HUES6 (cell line): ENCODE measurements around the gene BARD1.
A peak's percentile ranks its signal among the peaks of the same experiment; 100 is the strongest.

Experiments used
- H3K27ac ChIP-seq: 2 replicates; pipeline ENCODE4 v1.7.0; 2013; ENCODE audit warnings: low read depth, mild to moderate bottlenecking, low read length, inconsistent platforms
- H3K27me3 ChIP-seq: 2 replicates; pipeline ENCODE4 v1.6.1; 2013; ENCODE audit warnings: low read length; ENCODE audit not compliant: control insufficient read depth, insufficient read depth
- H3K36me3 ChIP-seq: 2 replicates; pipeline ENCODE4 v1.6.1; 2013; ENCODE audit warnings: low read length; ENCODE audit not compliant: control insufficient read depth, insufficient read depth
- H3K4me1 ChIP-seq: 2 replicates; pipeline ENCODE4 v1.6.1; 2013; ENCODE audit warnings: low read length; ENCODE audit not compliant: control insufficient read depth, insufficient read depth
- H3K4me3 ChIP-seq: 2 replicates; pipeline ENCODE4 v1.5.1; 2013; ENCODE audit warnings: low read depth, low read length
- H3K9ac ChIP-seq: one replicate; pipeline ENCODE4 v1.6.1; 2013; ENCODE audit warnings: mild to moderate bottlenecking, low read length
- H3K9me3 ChIP-seq: 2 replicates; pipeline ENCODE4 v1.6.1; 2013; ENCODE audit warnings: low read depth, low read length; ENCODE audit not compliant: control insufficient read depth, insufficient read depth

Gene BARD1

DNA sequence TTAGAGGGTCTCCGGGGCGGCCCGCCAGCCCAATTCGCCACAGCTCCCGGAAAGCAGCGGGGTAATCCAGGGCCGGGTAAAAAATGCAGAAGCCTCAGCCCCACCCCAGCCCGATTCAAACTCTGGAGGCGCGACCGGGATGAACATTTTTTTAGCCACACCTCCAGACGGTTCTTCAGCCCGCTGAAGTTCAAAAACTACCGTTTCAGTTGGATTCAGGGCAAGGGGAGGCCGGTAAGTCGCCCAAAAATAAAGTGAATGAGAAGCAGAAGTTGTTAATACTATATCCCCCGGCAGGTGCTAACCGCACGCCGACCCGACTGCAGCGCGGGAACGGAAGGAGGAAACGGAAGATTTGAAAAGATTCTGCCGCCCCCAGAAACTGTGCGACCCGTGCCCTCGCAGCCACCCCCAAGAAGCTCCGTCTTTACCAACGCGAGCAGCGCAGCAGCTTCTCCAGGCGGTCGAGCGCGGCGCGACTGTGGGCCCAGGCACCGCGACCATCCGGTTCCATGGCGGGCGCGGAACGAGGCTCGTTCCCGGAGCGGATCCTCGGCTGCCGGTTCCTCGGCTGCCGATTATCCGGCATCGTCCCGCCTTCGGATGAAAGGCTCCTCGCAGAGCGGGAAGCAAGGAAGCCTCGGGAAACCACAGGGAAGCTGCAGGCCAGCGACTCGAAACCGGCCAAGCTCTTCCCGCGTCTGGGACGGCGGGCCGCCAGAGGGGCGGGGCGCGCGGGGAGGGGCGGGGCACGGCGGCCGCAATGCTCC is at the start of gene BARD1:
BARD1 (minus strand) TSS at position 703 of the 770 bp plus-strand sequence; CDS start at position 589, 114 bp downstream.
- H3K9me3 ChIP-seq, result no peaks in the 10 kb centered on the region
- H3K9ac ChIP-seq, result peak within 1 kb of the TSS; percentile 97
- peak within 1 kb of the TSS; percentile 83 for H3K4me3 ChIP-seq
- peak within 1 kb of the TSS; percentile 84; the same call in 1 of the 2 replicates for H3K27ac ChIP-seq
- peaks cover 30% of the 10 kb centered on the region for H3K4me1 ChIP-seq
- H3K36me3 ChIP-seq, result peaks cover 8% of the 10 kb centered on the region; the same call in 1 of the 2 replicates
- peaks cover 8% of the 10 kb centered on the region; the same call in 1 of the 2 replicates for H3K27me3 ChIP-seq

DNA sequence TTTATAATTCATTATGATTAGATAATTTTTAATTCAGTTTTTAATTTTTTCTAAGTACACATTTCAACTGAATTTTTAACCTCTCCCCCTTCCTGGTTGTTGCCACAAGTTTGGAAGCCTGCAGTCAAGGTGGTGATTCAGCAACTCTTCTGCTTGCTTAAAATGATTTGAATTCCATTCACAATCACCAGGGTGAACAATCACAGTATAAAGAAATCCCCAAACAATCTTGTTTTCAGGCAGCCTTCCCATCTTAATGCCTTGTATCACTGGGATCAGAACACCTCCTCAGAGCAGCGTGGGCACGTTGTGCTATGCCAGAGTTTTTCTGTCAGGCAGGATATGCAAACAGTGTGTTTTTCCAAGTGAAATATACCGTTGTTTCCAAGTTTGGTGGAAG is 46.7 kb upstream of the BARD1 start:
- H3K27me3 ChIP-seq, result no peaks in the 10 kb centered on the region
- H3K9ac ChIP-seq, result no peak overlapping the region
- no peak overlapping the region for H3K27ac ChIP-seq
- no peaks in the 10 kb centered on the region for H3K36me3 ChIP-seq
- H3K4me1 ChIP-seq, result no peaks in the 10 kb centered on the region; the same call in 1 of the 2 replicates
- H3K9me3 ChIP-seq, result no peaks in the 10 kb centered on the region
- no peak overlapping the region for H3K4me3 ChIP-seq

DNA sequence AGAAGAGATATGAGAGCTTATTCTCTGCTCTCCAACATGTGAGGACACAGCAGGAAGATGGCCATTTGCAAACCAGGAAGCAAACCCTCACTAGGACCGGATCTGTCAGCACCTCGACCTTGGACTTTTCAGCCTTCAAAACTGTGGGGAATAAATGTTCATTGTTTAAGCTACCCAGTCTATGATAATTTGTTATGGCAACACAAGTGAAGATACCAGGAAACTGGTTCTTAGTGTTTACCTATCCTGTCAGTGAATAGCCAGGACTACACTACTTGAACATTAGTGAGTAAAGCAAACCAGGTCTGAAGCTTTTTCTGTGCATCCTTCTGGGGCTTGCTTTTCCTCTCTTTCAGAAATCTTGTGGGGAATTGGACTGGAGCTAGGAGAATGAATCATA is 44.4 kb upstream of the BARD1 start:
- Histone ChIP-seq H3K27ac (no peak overlapping the region), H3K4me3 (no peak overlapping the region), H3K9me3 (no peaks in the 10 kb centered on the region), H3K27me3 (no peaks in the 10 kb centered on the region), H3K9ac (no peak overlapping the region), H3K4me1 (no peaks in the 10 kb centered on the region; the same call in 1 of the 2 replicates), H3K36me3 (no peaks in the 10 kb centered on the region)

DNA sequence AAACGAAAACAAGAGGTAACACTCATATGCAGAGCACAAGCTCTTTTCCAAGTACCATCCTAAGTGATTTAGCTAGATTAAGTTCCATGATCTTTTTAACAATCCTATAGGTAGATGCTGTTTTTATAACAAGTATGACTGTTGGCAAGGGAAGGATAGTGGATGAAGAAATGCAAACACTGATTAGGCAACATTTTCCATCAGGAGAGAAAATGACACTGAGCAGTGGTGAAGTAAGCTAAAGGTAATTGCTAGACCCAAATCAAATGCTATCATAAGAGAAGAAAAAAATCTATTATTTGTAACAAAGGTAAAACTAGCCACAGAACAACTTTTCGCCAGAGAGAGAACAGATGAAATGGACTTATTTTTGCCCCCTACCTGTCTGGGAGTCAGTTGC is 34.3 kb upstream of the BARD1 start:
- Histone ChIP-seq H3K27ac (no peak overlapping the region), H3K4me3 (no peak overlapping the region), H3K9ac (no peak overlapping the region), H3K27me3 (no peaks in the 10 kb centered on the region), H3K9me3 (peaks cover 15% of the 10 kb centered on the region; the same call in 1 of the 2 replicates), H3K36me3 (no peaks in the 10 kb centered on the region), H3K4me1 (no peaks in the 10 kb centered on the region)

DNA sequence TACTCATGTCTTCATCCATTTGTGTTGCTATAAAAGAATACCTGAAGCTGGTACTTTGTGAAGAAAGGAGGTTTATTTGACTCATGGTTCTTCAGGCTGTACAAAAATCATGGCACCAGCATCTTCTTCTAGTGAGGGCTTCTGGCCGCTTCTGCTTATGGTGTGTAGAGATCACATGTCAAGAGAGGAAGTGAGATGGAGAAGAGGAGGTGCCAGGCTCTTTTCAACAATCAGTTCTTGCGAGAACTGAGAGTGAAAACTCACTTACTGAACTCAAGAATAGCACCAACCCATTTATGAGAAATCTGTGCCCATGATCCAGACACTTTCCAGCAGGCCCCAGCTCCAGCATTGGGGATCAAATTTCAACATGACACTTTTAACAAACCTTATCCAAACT is 30.0 kb upstream of the BARD1 start:
- H3K36me3 ChIP-seq, result no peaks in the 10 kb centered on the region
- peaks cover 11% of the 10 kb centered on the region; the same call in 1 of the 2 replicates for H3K4me1 ChIP-seq
- H3K27me3 ChIP-seq, result no peaks in the 10 kb centered on the region
- H3K27ac ChIP-seq, result no peak overlapping the region
- no peak overlapping the region for H3K4me3 ChIP-seq
- no peak overlapping the region for H3K9ac ChIP-seq
- H3K9me3 ChIP-seq, result peaks cover 17% of the 10 kb centered on the region; the same call in 1 of the 2 replicates

DNA sequence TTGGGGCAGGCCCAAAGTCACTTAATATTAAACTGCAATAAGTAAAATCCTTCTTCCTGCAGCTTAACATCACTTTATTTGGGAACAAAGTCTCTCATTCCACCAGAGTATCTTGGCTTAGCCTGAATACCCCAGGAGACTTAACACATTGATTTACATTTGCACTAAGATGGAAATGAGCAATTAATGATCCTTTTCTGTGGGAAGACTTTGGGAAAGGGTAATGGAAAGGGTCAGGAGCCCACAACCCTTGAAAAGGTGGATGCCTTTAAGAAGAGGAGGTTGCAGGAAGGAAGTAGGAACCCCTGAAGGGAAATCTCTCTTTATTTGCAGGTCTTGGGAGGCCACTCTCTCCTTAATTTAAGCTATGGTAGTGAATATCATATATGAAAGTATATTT is 28.0 kb upstream of the BARD1 start:
- Histone ChIP-seq H3K9ac (no peak overlapping the region), H3K4me1 (peaks cover 11% of the 10 kb centered on the region; the same call in 1 of the 2 replicates), H3K36me3 (no peaks in the 10 kb centered on the region), H3K27me3 (no peaks in the 10 kb centered on the region), H3K27ac (no peak overlapping the region), H3K4me3 (no peak overlapping the region), H3K9me3 (peaks cover 17% of the 10 kb centered on the region; the same call in 1 of the 2 replicates)

DNA sequence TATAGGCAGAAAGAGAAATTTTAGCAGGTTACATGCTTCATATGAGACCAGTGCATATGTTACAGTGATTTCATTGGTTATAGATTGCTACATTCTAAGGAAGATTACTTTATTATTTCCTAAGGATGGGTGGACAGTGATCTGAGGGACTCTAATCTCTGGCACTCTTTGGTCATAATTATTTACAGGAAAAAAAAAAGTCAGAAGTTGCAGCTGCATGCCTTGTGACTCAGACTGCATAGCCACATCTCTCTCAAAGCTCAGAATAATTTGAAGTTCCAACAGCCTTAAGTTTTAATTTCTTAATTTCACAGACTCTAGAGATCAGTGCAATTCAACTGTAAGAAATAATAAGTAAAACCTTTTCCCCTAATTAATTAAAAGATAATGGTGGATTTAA is 27.1 kb upstream of the BARD1 start:
- no peak overlapping the region for H3K9ac ChIP-seq
- H3K4me3 ChIP-seq, result no peak overlapping the region
- H3K27me3 ChIP-seq, result no peaks in the 10 kb centered on the region

DNA sequence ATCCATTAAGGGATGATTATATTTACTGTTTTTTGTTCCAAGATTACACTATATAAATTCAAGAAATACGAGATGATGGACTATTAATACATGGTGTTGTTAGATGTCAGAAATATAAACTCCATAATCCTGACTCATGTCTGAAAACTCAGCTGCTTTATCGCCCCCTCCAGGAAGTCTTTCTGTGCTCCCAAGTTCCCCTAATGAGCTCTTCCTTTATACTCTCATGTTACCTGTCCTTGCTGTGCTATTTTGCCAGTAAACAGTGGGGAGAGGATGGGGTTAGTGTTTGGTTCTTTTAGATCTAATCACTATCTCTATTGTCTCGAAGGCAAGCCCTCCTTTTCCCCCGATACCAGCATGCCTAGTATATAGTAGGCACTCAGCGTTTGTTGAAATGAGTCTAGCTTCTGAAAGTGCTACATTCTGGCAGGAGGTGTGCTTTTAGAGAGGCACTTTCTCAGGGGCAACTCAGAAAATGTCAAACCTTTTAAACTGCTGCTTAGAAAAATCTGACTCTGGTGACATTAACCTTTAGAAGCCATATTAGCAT is 21.4 kb upstream of the BARD1 start:
- Histone ChIP-seq H3K9me3 (no peaks in the 10 kb centered on the region), H3K4me3 (no peak overlapping the region), H3K36me3 (no peaks in the 10 kb centered on the region), H3K27me3 (no peaks in the 10 kb centered on the region), H3K9ac (no peak overlapping the region), H3K27ac (no peak overlapping the region), H3K4me1 (peaks cover 2% of the 10 kb centered on the region; the same call in 1 of the 2 replicates)

More for the DNA sequence above, 27.1 kb upstream of the BARD1 start:
- Histone ChIP-seq H3K4me1 (peaks cover 11% of the 10 kb centered on the region; the same call in 1 of the 2 replicates), H3K27ac (no peak overlapping the region), H3K9me3 (peaks cover 17% of the 10 kb centered on the region; the same call in 1 of the 2 replicates), H3K36me3 (no peaks in the 10 kb centered on the region)

DNA sequence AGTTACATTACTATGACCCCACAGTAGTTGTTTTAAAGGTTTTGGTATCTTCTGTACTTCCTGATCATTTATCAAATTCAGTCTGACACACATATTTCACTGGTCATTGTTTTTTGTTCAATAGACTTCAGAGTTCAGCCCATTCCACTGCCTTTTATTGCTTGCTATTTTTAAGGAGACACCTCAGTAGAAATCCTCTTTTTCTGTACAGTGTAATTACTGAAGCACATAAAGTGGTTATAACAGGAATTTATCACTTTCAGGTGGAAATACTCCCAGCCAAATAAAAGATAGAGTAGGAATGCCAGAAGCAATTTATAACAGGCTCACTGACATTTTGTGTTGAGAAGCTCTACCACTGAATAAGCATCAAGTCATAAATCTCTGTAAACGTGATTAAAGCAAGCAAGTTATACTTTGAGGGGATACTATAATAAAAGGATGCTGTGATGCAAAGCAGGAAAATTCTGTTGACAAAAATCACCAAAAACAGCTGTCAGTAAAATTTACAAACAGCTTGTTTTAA is 6.6 kb upstream of the BARD1 start:
- Histone ChIP-seq H3K36me3 (no peaks in the 10 kb centered on the region), H3K27me3 (peaks cover 2% of the 10 kb centered on the region; the same call in 1 of the 2 replicates), H3K9me3 (no peaks in the 10 kb centered on the region), H3K27ac (no peak overlapping the region), H3K4me3 (no peak overlapping the region), H3K9ac (no peak overlapping the region), H3K4me1 (peaks cover 8% of the 10 kb centered on the region; the same call in 1 of the 2 replicates)

DNA sequence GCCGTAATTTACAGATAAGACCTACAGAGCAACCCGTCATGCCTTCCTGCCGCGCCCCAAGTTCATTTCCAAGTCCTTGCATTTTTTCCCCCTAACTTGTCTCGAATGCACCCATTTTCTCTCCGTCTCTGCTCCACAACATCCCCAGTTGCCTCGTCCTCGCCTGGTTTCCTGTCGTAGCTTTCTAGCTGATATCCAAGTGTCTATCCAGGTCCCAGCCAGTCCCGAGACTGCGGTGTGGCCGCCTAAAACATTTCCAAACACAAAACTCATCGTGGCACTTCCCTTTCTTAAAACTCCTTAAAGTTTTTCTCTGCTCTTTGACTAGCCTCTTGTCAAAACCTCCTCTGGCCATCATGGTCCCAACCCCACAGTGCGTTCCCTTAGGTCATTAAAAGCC is 1.2 kb upstream of the BARD1 start:
- peak overlapping the region; percentile 52 for H3K4me3 ChIP-seq
- H3K4me1 ChIP-seq, result peaks cover 29% of the 10 kb centered on the region
- no peak overlapping the region for H3K9ac ChIP-seq
- H3K27me3 ChIP-seq, result peaks cover 8% of the 10 kb centered on the region; the same call in 1 of the 2 replicates
- peaks cover 5% of the 10 kb centered on the region; the same call in 1 of the 2 replicates for H3K36me3 ChIP-seq
- H3K27ac ChIP-seq, result no peak overlapping the region
- no peaks in the 10 kb centered on the region for H3K9me3 ChIP-seq
